DND-41 (cell line): Measurements from ENCODE around the gene GBX1.

ENCODE experiments used
- ATAC-seq: fragments of 200-7000 bp; cut with Tn5 transposase; 3 replicates; pipeline ENCODE4 v1.9.1; 2021; ENCODE audit warnings: low read depth; ENCODE audit not compliant: insufficient read depth
- DNase-seq: peaks from one replicate; pipeline ENCODE4 v3.0.0-alpha.2; 2020
- H2AFZ ChIP-seq: 2 replicates; pipeline ENCODE4 v1.6.0; 2012; ENCODE audit warnings: low read depth, low read length
- H3K27ac ChIP-seq: 2 replicates; pipeline ENCODE4 v1.5.1; 2012; ENCODE audit warnings: low read length, inconsistent platforms
- H3K27me3 ChIP-seq: fragments of 200-600 bp; sonication (generic); 2 replicates; pipeline ENCODE4 v1.6.0; 2012; ENCODE audit warnings: low read length, mild to moderate bottlenecking, inconsistent platforms; ENCODE audit not compliant: insufficient read depth, poor library complexity
- H3K36me3 ChIP-seq: 2 replicates; pipeline ENCODE4 v1.5.1; 2012; ENCODE audit warnings: low read length, inconsistent platforms; ENCODE audit not compliant: insufficient read depth
- H3K4me1 ChIP-seq: 2 replicates; pipeline ENCODE4 v1.5.1; 2012; ENCODE audit warnings: mild to moderate bottlenecking, low read length; ENCODE audit not compliant: insufficient read depth
- H3K4me2 ChIP-seq: 2 replicates; pipeline ENCODE4 v1.6.0; 2012; ENCODE audit warnings: mild to moderate bottlenecking, moderate library complexity, low read length, inconsistent platforms; ENCODE audit not compliant: insufficient read depth
- H3K4me3 ChIP-seq, 2 experiments: fragments of 200-600 bp in 1 of 2; shearing (Covaris generic) in 1 of 2; 2 replicates each; pipeline ENCODE4 v1.5.1; 2012 to 2016; ENCODE audit warnings: inconsistent platforms in 2 of 2, low read length in 2 of 2, mild to moderate bottlenecking in 2 of 2, low read depth in 1 of 2, moderate library complexity in 1 of 2
- H3K79me2 ChIP-seq: 2 replicates; pipeline ENCODE4 v1.6.0; 2012; ENCODE audit warnings: low read length, inconsistent platforms; ENCODE audit not compliant: insufficient read depth
- H3K9ac ChIP-seq: 2 replicates; pipeline ENCODE4 v1.6.0; 2012; ENCODE audit warnings: low read depth, mild to moderate bottlenecking, inconsistent platforms, low read length, moderate library complexity
- H3K9me3 ChIP-seq: 2 replicates; pipeline ENCODE4 v1.5.1; 2012; ENCODE audit warnings: low read length, moderate library complexity, mild to moderate bottlenecking, inconsistent platforms; ENCODE audit not compliant: insufficient read depth, severe bottlenecking
- H4K20me1 ChIP-seq: 2 replicates; pipeline ENCODE4 v1.6.0; 2012; ENCODE audit warnings: low read length; ENCODE audit not compliant: insufficient read depth
- CTCF ChIP-seq: IDR thresholded peaks from 2 replicates; pipeline ENCODE4 v1.5.1; 2012; ENCODE audit warnings: borderline replicate concordance, low read length, moderate library complexity, mild to moderate bottlenecking; ENCODE audit not compliant: poor library complexity, severe bottlenecking; ENCODE audit errors: extremely low read depth
- EZH2 ChIP-seq: IDR thresholded peaks from 3 replicates; pipeline ENCODE4 v1.6.1; 2012; ENCODE audit warnings: borderline replicate concordance, low read depth, mild to moderate bottlenecking, moderate library complexity, low read length, inconsistent platforms; ENCODE audit not compliant: severe bottlenecking

The GBX1 gene

DNA sequence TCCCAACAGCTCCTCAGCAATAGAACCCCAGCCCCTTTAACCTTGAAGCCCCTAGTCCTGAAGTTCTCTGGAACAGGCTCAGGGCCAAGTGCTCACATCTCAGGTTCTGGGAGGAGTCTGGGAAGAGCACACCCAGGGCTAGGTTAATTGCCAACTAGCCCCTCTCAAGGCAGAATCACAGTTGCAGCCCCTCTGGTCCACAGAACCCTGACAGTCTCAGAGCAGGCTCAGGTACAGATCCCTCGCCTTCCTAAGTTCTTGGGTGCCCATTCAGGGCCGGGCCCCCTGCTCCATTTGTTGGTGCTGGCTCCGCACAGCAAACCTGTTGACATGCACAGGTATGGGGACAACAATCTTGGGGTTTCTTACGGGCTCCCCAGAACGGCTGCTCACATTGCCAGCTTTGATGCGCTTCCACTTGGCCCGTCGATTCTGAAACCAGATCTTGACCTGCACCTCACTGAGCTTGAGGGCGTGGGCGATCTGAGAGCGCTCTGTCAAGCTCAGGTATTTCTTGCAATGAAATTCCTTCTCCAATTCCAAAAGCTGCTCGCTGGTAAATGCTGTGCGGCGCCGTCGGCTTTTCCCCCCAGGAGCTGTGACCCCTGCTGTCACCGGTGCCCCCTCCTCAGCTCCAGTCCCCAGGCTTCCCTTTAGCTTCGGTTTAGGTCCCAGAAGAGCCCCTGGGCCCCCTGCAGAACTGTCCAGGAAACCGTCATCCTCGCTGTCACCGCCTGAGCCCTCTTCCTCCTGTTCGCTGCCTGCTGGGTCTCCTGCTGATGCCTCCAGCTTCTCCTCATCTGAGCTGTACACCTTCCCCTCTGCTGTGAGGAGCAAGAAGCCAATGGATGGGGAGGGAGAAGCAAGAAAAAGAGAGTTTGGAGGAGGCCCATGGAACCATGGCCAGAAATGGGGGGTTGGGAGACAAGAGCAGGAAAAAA lies 18.9 kb downstream of the GBX1 start:
- Histone ChIP-seq H3K4me3 (no peak overlapping the region), H3K9ac (no peak overlapping the region), H2AFZ (no peak overlapping the region), H3K27ac (no peak overlapping the region), H3K4me1 (no peaks in the 10 kb centered on the region), H3K9me3 (no peaks in the 10 kb centered on the region), H3K27me3 (peaks cover 39% of the 10 kb centered on the region), H3K36me3 (peaks cover 4% of the 10 kb centered on the region; the same call in 1 of the 2 replicates), H4K20me1 (no peaks in the 10 kb centered on the region), H3K79me2 (no peaks in the 10 kb centered on the region), H3K4me2 (no peak overlapping the region)
- ATAC-seq (no peak), DNase-seq (no peak)
- TF ChIP-seq EZH2 (no peak), CTCF (no peak)

GRCh38 chr7:151146761-151147160 lies 20.7 kb downstream of the GBX1 start:
- H3K4me2 ChIP-seq = no peak overlapping the region
- peaks cover 12% of the 10 kb centered on the region for H3K36me3 ChIP-seq
- H2AFZ ChIP-seq = no peak overlapping the region
- H4K20me1 ChIP-seq = no peaks in the 10 kb centered on the region
- no peak overlapping the region for H3K9ac ChIP-seq
- no peaks in the 10 kb centered on the region for H3K4me1 ChIP-seq
- no peaks in the 10 kb centered on the region for H3K79me2 ChIP-seq
- ATAC-seq = no peak
- no peak for DNase-seq
- no peak overlapping the region for H3K4me3 ChIP-seq
- H3K9me3 ChIP-seq = no peaks in the 10 kb centered on the region
- TF ChIP-seq EZH2 (no peak), CTCF (no peak)
- no peak overlapping the region for H3K27ac ChIP-seq
- H3K27me3 ChIP-seq = peaks cover 24% of the 10 kb centered on the region

DNA sequence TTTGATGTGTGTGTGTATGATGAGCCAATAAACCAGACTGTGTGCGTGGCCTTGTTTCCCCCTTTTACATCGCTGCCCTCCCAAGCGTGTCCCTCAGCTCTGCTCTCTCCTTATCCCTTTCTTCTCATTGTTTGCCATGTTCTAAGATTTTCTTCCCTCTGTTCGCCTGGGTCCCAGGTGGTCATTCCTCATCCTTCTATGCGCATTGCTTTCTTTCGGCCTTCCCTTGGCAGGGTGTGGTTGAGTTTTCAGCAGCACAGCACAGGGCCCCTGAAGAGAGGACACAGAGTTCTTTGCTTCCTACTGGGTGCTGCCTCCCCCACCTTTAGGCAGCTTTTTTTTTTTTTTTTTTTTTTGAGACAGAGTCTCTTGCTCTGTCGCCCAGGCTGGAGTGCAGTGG lies 23.1 kb downstream of the GBX1 start:
- H2AFZ ChIP-seq = no peak overlapping the region
- H3K36me3 ChIP-seq = peaks cover 23% of the 10 kb centered on the region
- peaks cover 4% of the 10 kb centered on the region for H3K27me3 ChIP-seq
- H3K9me3 ChIP-seq = no peaks in the 10 kb centered on the region
- ATAC-seq (no peak), DNase-seq (no peak)
- H3K4me3 ChIP-seq = no peak overlapping the region
- H3K4me1 ChIP-seq = no peaks in the 10 kb centered on the region
- H4K20me1 ChIP-seq = peaks cover 4% of the 10 kb centered on the region; the same call in 1 of the 2 replicates
- H3K79me2 ChIP-seq = no peaks in the 10 kb centered on the region
- no peak overlapping the region for H3K27ac ChIP-seq
- no peak overlapping the region for H3K4me2 ChIP-seq
- no peak overlapping the region for H3K9ac ChIP-seq
- TF ChIP-seq EZH2 = no peak
- TF ChIP-seq CTCF = no peak
